Measurements from ENCODE around the gene HRH3. TPM values are rescaled to one million over a fixed set of nuclear protein-coding genes. Genes with fewer than 3 reads are reported as not detected.

Gene HRH3
- total RNA-seq, 6 experiments from 2014 or later, result not detected

GRCh38 chr20:62262064-62262463, 42.0 kb upstream of the HRH3 start:
- 63% methylated on average over 5 of the region's 10 CpGs for WGBS (ENCODE audit: insufficient coverage, low coverage, low lambda C conversion rate, missing lambda C conversion rate)
- ATAC-seq (peak in 2 of 4 donors; percentile 16 to 34), DNase-seq (no peak)
- intact Hi-C loops (cut with DNase I), result no loop called here
- H3K36me3 ChIP-seq, result peaks cover 0 to 35% (median 4%) of the 10 kb centered on the region in 4 donors
- H3K9me3 ChIP-seq, result no peaks in the 10 kb centered on the region
- TF ChIP-seq CTCF (IDR thresholded peaks at IDR 0.05) (no peak), POLR2A (IDR thresholded peaks at IDR 0.05) (no peak)
- H3K4me3 ChIP-seq, result no peak overlapping the region
- no peaks in the 10 kb centered on the region for H3K27me3 ChIP-seq
- no peaks in the 10 kb centered on the region for H3K4me1 ChIP-seq
- no peak overlapping the region for H3K27ac ChIP-seq

- ATAC-seq (no peak), DNase-seq (no peak)
- Histone ChIP-seq H3K27me3 (no peaks in the 10 kb centered on the region), H3K27ac (no peak overlapping the region), H3K4me3 (no peak overlapping the region), H3K4me1 (no peaks in the 10 kb centered on the region), H3K9me3 (no peaks in the 10 kb centered on the region), H3K36me3 (peaks cover 0 to 34% (median 4%) of the 10 kb centered on the region in 4 donors)
- 89% methylated on average over 7 of the region's 8 CpGs for WGBS (ENCODE audit: insufficient coverage, low coverage, low lambda C conversion rate, missing lambda C conversion rate)
- no peak for TF ChIP-seq CTCF (IDR thresholded peaks at IDR 0.05)
- TF ChIP-seq POLR2A (IDR thresholded peaks at IDR 0.05), result no peak
- intact Hi-C loops (cut with DNase I), result no loop called here
These were observed 39.2 kb upstream of the HRH3 start for GRCh38 chr20:62259294-62259565.

- Histone ChIP-seq H3K27ac (no peak overlapping the region), H3K36me3 (peaks cover 0 to 34% (median 4%) of the 10 kb centered on the region in 4 donors), H3K9me3 (no peaks in the 10 kb centered on the region), H3K27me3 (no peaks in the 10 kb centered on the region), H3K4me3 (no peak overlapping the region), H3K4me1 (no peaks in the 10 kb centered on the region)
- 69% methylated on average over 8 of the region's 20 CpGs for WGBS (ENCODE audit: insufficient coverage, low coverage, low lambda C conversion rate, missing lambda C conversion rate)
- ATAC-seq (no peak), DNase-seq (no peak)
- intact Hi-C loops (cut with DNase I), result no loop called here
- no peak for TF ChIP-seq POLR2A (IDR thresholded peaks at IDR 0.05)
- no peak for TF ChIP-seq CTCF (IDR thresholded peaks at IDR 0.05)
These were observed 38.6 kb upstream of the HRH3 start for GRCh38 chr20:62258499-62259293.

GRCh38 chr20:62255976-62256375, 35.9 kb upstream of the HRH3 start:
- no peak for ATAC-seq
- TF ChIP-seq CTCF (IDR thresholded peaks at IDR 0.05), result no peak
- no peak for TF ChIP-seq POLR2A (IDR thresholded peaks at IDR 0.05)
- Histone ChIP-seq H3K4me3 (no peak overlapping the region), H3K36me3 (peaks cover 0 to 19% (median 0%) of the 10 kb centered on the region in 4 donors), H3K27ac (no peak overlapping the region), H3K9me3 (no peaks in the 10 kb centered on the region), H3K4me1 (no peaks in the 10 kb centered on the region), H3K27me3 (no peaks in the 10 kb centered on the region)
- intact Hi-C loops (cut with DNase I), result no loop called here
- WGBS (ENCODE audit: insufficient coverage, low coverage, low lambda C conversion rate, missing lambda C conversion rate), result 93% methylated on average over 10 of the region's 10 CpGs
- no peak for DNase-seq
